Measurements from ENCODE around the gene HTR5A.

The HTR5A gene

DNA sequence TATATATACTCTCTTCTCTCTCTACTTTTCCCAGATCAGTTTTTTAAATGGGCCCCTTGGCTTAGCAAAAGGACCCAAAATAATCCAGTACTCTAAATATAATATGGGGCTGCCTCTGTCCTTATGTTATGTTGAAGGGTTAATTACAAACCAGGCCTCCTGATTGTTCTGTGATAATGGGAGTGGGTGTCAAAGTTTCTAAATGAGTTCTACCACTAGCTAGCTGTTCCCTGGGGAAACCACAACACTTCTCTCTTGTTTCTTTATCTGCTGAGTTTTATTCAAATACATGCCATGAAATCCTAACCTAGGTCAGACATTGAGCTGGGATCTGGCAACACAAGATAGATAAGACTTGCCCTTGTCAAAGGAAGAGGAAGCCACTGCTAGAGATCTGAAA, 3.8 kb downstream of the HTR5A start:
- Histone ChIP-seq H3K9ac (ENCODE audit: low read depth in 1 of 2, low read length in 2 of 2) (no peak overlapping the region), H3K27ac (ENCODE audit: low read depth, low read length) (no peak overlapping the region), H3K27me3 (ENCODE audit: control insufficient read depth in 1 of 2, insufficient read depth in 2 of 2, low read length in 2 of 2) (peaks cover 0 to 5% of the 10 kb centered on the region in 2 donors), H3K9me3 (ENCODE audit: control insufficient read depth in 1 of 2, low read length in 2 of 2) (no peaks in the 10 kb centered on the region), H3K4me3 (ENCODE audit: low read depth in 1 of 2, low read length in 2 of 2) (no peak overlapping the region), H3K4me1 (ENCODE audit: control insufficient read depth in 1 of 2, insufficient read depth in 2 of 2, low read length in 2 of 2) (no peaks in the 10 kb centered on the region), H3K36me3 (ENCODE audit: control insufficient read depth in 1 of 2, insufficient read depth in 2 of 2, low read length in 2 of 2) (no peaks in the 10 kb centered on the region)

DNA sequence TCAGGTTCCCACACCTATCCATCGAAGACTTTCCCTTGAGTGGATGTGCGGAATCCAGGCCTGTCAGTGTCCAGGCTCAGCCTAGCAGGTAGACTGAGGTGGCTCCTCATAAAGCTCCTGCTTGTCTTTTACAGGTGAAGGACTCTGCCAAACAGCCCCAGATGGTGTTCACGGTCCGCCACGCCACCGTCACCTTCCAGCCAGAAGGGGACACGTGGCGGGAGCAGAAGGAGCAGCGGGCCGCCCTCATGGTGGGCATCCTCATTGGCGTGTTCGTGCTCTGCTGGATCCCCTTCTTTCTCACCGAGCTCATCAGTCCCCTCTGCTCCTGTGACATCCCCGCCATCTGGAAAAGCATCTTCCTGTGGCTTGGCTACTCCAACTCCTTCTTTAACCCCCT, 13.9 kb downstream of the HTR5A start:
- H3K4me3 ChIP-seq (ENCODE audit: low read depth in 1 of 2, low read length in 2 of 2) = no peak overlapping the region

DNA sequence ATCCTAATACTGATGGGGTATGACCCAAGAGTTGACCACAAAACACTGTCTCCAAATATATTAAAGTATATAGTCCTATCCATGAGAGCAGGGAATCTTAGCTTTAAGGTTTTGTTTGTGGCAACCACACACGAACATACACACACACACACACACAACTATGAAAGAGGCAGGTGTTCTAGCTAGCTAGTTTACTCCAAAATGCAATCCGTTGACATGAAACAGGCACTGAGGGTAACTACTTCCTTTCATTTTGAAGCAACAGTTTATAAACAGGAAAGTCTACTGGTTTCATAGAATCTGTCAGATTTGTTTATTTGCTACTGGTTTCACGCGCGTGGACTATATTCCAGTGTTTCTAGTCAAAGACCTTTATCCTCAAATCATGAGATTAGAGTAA, 14.8 kb downstream of the HTR5A start:
- no peaks in the 10 kb centered on the region for H3K36me3 ChIP-seq (ENCODE audit: control insufficient read depth in 1 of 2, insufficient read depth in 2 of 2, low read length in 2 of 2)
- no peak overlapping the region for H3K9ac ChIP-seq (ENCODE audit: low read depth in 1 of 2, low read length in 2 of 2)
- H3K4me1 ChIP-seq (ENCODE audit: control insufficient read depth in 1 of 2, insufficient read depth in 2 of 2, low read length in 2 of 2) = no peaks in the 10 kb centered on the region
- H3K27me3 ChIP-seq (ENCODE audit: control insufficient read depth in 1 of 2, insufficient read depth in 2 of 2, low read length in 2 of 2) = no peaks in the 10 kb centered on the region
- H3K27ac ChIP-seq (ENCODE audit: low read depth, low read length) = no peak overlapping the region
- no peaks in the 10 kb centered on the region for H3K9me3 ChIP-seq (ENCODE audit: control insufficient read depth in 1 of 2, low read length in 2 of 2)
- H3K4me3 ChIP-seq (ENCODE audit: low read depth in 1 of 2, low read length in 2 of 2) = no peak overlapping the region

More for the DNA sequence above, 13.9 kb downstream of the HTR5A start:
- Histone ChIP-seq H3K27me3 (ENCODE audit: control insufficient read depth in 1 of 2, insufficient read depth in 2 of 2, low read length in 2 of 2) (no peaks in the 10 kb centered on the region), H3K4me1 (ENCODE audit: control insufficient read depth in 1 of 2, insufficient read depth in 2 of 2, low read length in 2 of 2) (no peaks in the 10 kb centered on the region), H3K9ac (ENCODE audit: low read depth in 1 of 2, low read length in 2 of 2) (no peak overlapping the region), H3K9me3 (ENCODE audit: control insufficient read depth in 1 of 2, low read length in 2 of 2) (no peaks in the 10 kb centered on the region), H3K36me3 (ENCODE audit: control insufficient read depth in 1 of 2, insufficient read depth in 2 of 2, low read length in 2 of 2) (no peaks in the 10 kb centered on the region), H3K27ac (ENCODE audit: low read depth, low read length) (no peak overlapping the region)

DNA sequence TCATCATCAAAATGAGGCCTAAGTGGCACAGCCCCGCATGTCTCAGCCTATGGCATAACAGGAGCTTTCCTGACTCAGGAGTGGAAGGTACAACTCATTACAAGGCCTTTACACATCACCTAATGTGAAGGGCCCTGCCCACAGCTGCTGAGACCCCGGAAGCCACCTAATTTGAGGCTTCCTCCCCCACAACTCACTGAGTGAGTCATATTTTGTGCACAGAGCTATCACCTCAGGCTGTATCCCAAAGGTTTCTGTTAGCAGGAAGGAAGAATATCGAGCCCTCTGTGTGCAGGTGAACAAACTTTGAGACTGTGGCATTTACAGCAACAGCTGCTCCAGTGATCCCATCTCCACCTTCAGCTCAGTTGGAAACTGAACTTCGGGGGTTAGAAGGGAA, 20.6 kb downstream of the HTR5A start:
- no peaks in the 10 kb centered on the region for H3K27me3 ChIP-seq (ENCODE audit: control insufficient read depth in 1 of 2, insufficient read depth in 2 of 2, low read length in 2 of 2)
- no peak overlapping the region for H3K4me3 ChIP-seq (ENCODE audit: low read depth in 1 of 2, low read length in 2 of 2)
- H3K36me3 ChIP-seq (ENCODE audit: control insufficient read depth in 1 of 2, insufficient read depth in 2 of 2, low read length in 2 of 2) = no peaks in the 10 kb centered on the region
- H3K9me3 ChIP-seq (ENCODE audit: control insufficient read depth in 1 of 2, low read length in 2 of 2) = no peaks in the 10 kb centered on the region
- H3K4me1 ChIP-seq (ENCODE audit: control insufficient read depth in 1 of 2, insufficient read depth in 2 of 2, low read length in 2 of 2) = no peaks in the 10 kb centered on the region
- H3K27ac ChIP-seq (ENCODE audit: low read depth, low read length) = no peak overlapping the region
- H3K9ac ChIP-seq (ENCODE audit: low read depth in 1 of 2, low read length in 2 of 2) = no peak overlapping the region

DNA sequence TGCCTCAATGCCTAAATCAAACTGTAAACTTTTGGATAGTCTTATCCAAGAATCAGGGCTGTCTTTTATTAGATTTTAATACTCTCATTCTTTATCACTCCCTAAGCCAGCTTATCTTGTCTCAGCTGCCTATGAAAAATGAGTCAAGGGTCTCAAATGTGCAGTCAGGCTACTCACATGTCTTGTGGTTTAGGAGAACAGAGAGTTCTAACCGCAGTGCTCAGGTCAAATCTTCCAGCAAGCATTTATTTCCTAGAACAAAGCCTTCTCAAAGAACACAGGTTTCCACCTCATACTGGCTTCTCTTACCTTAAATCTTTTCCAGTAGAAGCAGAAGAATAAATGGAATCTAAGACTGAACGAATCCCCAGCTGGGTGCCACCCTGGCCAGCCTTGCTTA, 23.5 kb downstream of the HTR5A start:
- no peaks in the 10 kb centered on the region for H3K27me3 ChIP-seq (ENCODE audit: control insufficient read depth in 1 of 2, insufficient read depth in 2 of 2, low read length in 2 of 2)
- H3K4me1 ChIP-seq (ENCODE audit: control insufficient read depth in 1 of 2, insufficient read depth in 2 of 2, low read length in 2 of 2) = no peaks in the 10 kb centered on the region
- no peaks in the 10 kb centered on the region for H3K36me3 ChIP-seq (ENCODE audit: control insufficient read depth in 1 of 2, insufficient read depth in 2 of 2, low read length in 2 of 2)
- H3K27ac ChIP-seq (ENCODE audit: low read depth, low read length) = no peak overlapping the region
- H3K9me3 ChIP-seq (ENCODE audit: control insufficient read depth in 1 of 2, low read length in 2 of 2) = no peaks in the 10 kb centered on the region
- no peak overlapping the region for H3K4me3 ChIP-seq (ENCODE audit: low read depth in 1 of 2, low read length in 2 of 2)
- no peak overlapping the region for H3K9ac ChIP-seq (ENCODE audit: low read depth in 1 of 2, low read length in 2 of 2)

- Histone ChIP-seq H3K27me3 (ENCODE audit: control insufficient read depth in 1 of 2, insufficient read depth in 2 of 2, low read length in 2 of 2) (no peaks in the 10 kb centered on the region), H3K9me3 (ENCODE audit: control insufficient read depth in 1 of 2, low read length in 2 of 2) (no peaks in the 10 kb centered on the region), H3K9ac (ENCODE audit: low read depth in 1 of 2, low read length in 2 of 2) (no peak overlapping the region), H3K36me3 (ENCODE audit: control insufficient read depth in 1 of 2, insufficient read depth in 2 of 2, low read length in 2 of 2) (no peaks in the 10 kb centered on the region), H3K4me3 (ENCODE audit: low read depth in 1 of 2, low read length in 2 of 2) (no peak overlapping the region), H3K27ac (ENCODE audit: low read depth, low read length) (no peak overlapping the region), H3K4me1 (ENCODE audit: control insufficient read depth in 1 of 2, insufficient read depth in 2 of 2, low read length in 2 of 2) (no peaks in the 10 kb centered on the region)
These were observed 24.6 kb downstream of the HTR5A start for GRCh38 chr7:155094636-155095135.

DNA sequence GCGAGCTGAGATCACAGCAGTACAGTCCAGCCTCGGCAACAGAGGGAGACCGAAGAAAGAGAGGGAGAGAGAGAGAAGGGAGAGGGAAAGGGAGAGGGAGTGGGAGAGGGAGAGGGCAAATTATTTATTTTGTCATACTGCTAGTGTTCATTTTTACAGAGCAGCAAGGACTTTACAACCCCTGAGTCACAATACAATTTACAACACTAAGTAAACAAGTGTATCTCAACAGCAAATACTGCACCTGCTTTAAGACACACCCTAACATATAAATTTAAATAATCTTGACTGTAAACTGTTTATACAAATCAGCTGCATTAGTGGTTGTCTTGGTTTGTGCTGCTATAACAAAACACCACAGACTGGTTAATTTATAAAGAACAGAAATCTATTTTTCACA, 27.2 kb downstream of the HTR5A start:
- Histone ChIP-seq H3K9me3 (ENCODE audit: control insufficient read depth in 1 of 2, low read length in 2 of 2) (no peaks in the 10 kb centered on the region), H3K4me3 (ENCODE audit: low read depth in 1 of 2, low read length in 2 of 2) (no peak overlapping the region), H3K27ac (ENCODE audit: low read depth, low read length) (no peak overlapping the region), H3K27me3 (ENCODE audit: control insufficient read depth in 1 of 2, insufficient read depth in 2 of 2, low read length in 2 of 2) (no peaks in the 10 kb centered on the region), H3K4me1 (ENCODE audit: control insufficient read depth in 1 of 2, insufficient read depth in 2 of 2, low read length in 2 of 2) (no peaks in the 10 kb centered on the region), H3K9ac (ENCODE audit: low read depth in 1 of 2, low read length in 2 of 2) (no peak overlapping the region), H3K36me3 (ENCODE audit: control insufficient read depth in 1 of 2, insufficient read depth in 2 of 2, low read length in 2 of 2) (no peaks in the 10 kb centered on the region)

GRCh38 chr7:155103839-155104238, 33.7 kb downstream of the HTR5A start:
- Histone ChIP-seq H3K36me3 (ENCODE audit: control insufficient read depth in 1 of 2, insufficient read depth in 2 of 2, low read length in 2 of 2) (no peaks in the 10 kb centered on the region), H3K27ac (ENCODE audit: low read depth, low read length) (no peak overlapping the region), H3K9ac (ENCODE audit: low read depth in 1 of 2, low read length in 2 of 2) (no peak overlapping the region), H3K4me1 (ENCODE audit: control insufficient read depth in 1 of 2, insufficient read depth in 2 of 2, low read length in 2 of 2) (no peaks in the 10 kb centered on the region), H3K4me3 (ENCODE audit: low read depth in 1 of 2, low read length in 2 of 2) (no peak overlapping the region), H3K9me3 (ENCODE audit: control insufficient read depth in 1 of 2, low read length in 2 of 2) (no peaks in the 10 kb centered on the region), H3K27me3 (ENCODE audit: control insufficient read depth in 1 of 2, insufficient read depth in 2 of 2, low read length in 2 of 2) (peaks cover 0 to 11% of the 10 kb centered on the region in 2 donors)

GRCh38 chr7:155104913-155105312, 34.8 kb downstream of the HTR5A start:
- no peak overlapping the region for H3K27ac ChIP-seq (ENCODE audit: low read depth, low read length)
- no peak overlapping the region for H3K9ac ChIP-seq (ENCODE audit: low read depth in 1 of 2, low read length in 2 of 2)
- no peaks in the 10 kb centered on the region for H3K4me1 ChIP-seq (ENCODE audit: control insufficient read depth in 1 of 2, insufficient read depth in 2 of 2, low read length in 2 of 2)
- no peak overlapping the region for H3K4me3 ChIP-seq (ENCODE audit: low read depth in 1 of 2, low read length in 2 of 2)
- H3K36me3 ChIP-seq (ENCODE audit: control insufficient read depth in 1 of 2, insufficient read depth in 2 of 2, low read length in 2 of 2) = no peaks in the 10 kb centered on the region
- peaks cover 0 to 11% of the 10 kb centered on the region in 2 donors for H3K27me3 ChIP-seq (ENCODE audit: control insufficient read depth in 1 of 2, insufficient read depth in 2 of 2, low read length in 2 of 2)
- H3K9me3 ChIP-seq (ENCODE audit: control insufficient read depth in 1 of 2, low read length in 2 of 2) = no peaks in the 10 kb centered on the region

DNA sequence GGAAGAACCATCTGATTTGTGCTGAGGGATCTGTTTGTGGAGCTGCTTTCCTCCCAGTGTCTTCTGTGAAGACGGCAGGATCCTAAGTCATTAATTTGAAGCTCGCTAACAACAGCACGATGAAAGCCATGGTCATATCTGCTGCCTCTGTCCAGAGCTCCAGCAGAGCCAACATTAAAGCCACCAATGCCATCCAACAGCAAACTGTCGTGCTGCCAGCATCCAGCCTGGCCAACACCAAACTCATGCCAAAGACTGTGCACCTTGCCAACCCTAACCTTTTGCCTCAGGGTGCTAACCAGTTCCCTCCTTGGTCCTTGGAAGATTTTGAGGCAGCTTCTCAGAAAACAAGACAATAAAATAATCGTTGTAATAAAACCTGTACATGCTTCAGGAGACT, 36.2 kb downstream of the HTR5A start:
- peaks cover 0 to 11% of the 10 kb centered on the region in 2 donors for H3K27me3 ChIP-seq (ENCODE audit: control insufficient read depth in 1 of 2, insufficient read depth in 2 of 2, low read length in 2 of 2)
- no peaks in the 10 kb centered on the region for H3K36me3 ChIP-seq (ENCODE audit: control insufficient read depth in 1 of 2, insufficient read depth in 2 of 2, low read length in 2 of 2)
- no peaks in the 10 kb centered on the region for H3K9me3 ChIP-seq (ENCODE audit: control insufficient read depth in 1 of 2, low read length in 2 of 2)
- no peaks in the 10 kb centered on the region for H3K4me1 ChIP-seq (ENCODE audit: control insufficient read depth in 1 of 2, insufficient read depth in 2 of 2, low read length in 2 of 2)
- no peak overlapping the region for H3K4me3 ChIP-seq (ENCODE audit: low read depth in 1 of 2, low read length in 2 of 2)
- no peak overlapping the region for H3K27ac ChIP-seq (ENCODE audit: low read depth, low read length)
- H3K9ac ChIP-seq (ENCODE audit: low read depth in 1 of 2, low read length in 2 of 2) = no peak overlapping the region

- H3K4me1 ChIP-seq (ENCODE audit: control insufficient read depth in 1 of 2, insufficient read depth in 2 of 2, low read length in 2 of 2) = no peaks in the 10 kb centered on the region
- no peak overlapping the region for H3K27ac ChIP-seq (ENCODE audit: low read depth, low read length)
- H3K36me3 ChIP-seq (ENCODE audit: control insufficient read depth in 1 of 2, insufficient read depth in 2 of 2, low read length in 2 of 2) = no peaks in the 10 kb centered on the region
- H3K27me3 ChIP-seq (ENCODE audit: control insufficient read depth in 1 of 2, insufficient read depth in 2 of 2, low read length in 2 of 2) = peaks cover 0 to 11% of the 10 kb centered on the region in 2 donors
- no peaks in the 10 kb centered on the region for H3K9me3 ChIP-seq (ENCODE audit: control insufficient read depth in 1 of 2, low read length in 2 of 2)
- no peak overlapping the region for H3K9ac ChIP-seq (ENCODE audit: low read depth in 1 of 2, low read length in 2 of 2)
- no peak overlapping the region for H3K4me3 ChIP-seq (ENCODE audit: low read depth in 1 of 2, low read length in 2 of 2)
These were observed 37.0 kb downstream of the HTR5A start for GRCh38 chr7:155107126-155107525.

Measured in duodenal mucosa (tissue), 2 donors.